CD4-positive, alpha-beta T cell (primary cell): ENCODE measurements around the gene TIMM44. TPM values are rescaled to one million over a fixed set of nuclear protein-coding genes. Genes with fewer than 3 reads are reported as not detected.

ENCODE experiments used
- ATAC-seq: fragments of 200-7000 bp; cut with Tn5 transposase; one replicate; pipeline ENCODE4 v1.10.0; 2022; ENCODE audit warnings: mild to moderate bottlenecking; ENCODE audit not compliant: poor library complexity
- CTCF ChIA-PET: fragments of 350-600 bp; sonication (Branson Sonifier 250); formaldehyde crosslinking; loops from one replicate; lab custom pipeline; 2021; ENCODE audit warnings: antibody characterized with exemption, inconsistent platforms; lab: Charles Lee
- POLR2A ChIA-PET: fragments of 350-600 bp; sonication (Branson Sonifier 250); formaldehyde crosslinking; loops from one replicate; lab custom pipeline; 2021; ENCODE audit warnings: antibody characterized with exemption, inconsistent platforms; lab: Charles Lee
- DNase-seq, 14 experiments: peaks; one replicate each; pipeline ENCODE4 v3.0.0-alpha.2; 2013 to 2020; ENCODE audit warnings: mixed read lengths in 2 of 14
- H3K27ac ChIP-seq, 2 donors: one replicate each; pipeline versions ENCODE4 v1.5.1 to v1.7.0; 2013; ENCODE audit warnings: low read length in 2 of 2, low read depth in 1 of 2, mild to moderate bottlenecking in 1 of 2
- H3K27me3 ChIP-seq, 2 experiments: 1 replicate in 1 of 2; 2 replicates in 1 of 2; pipeline versions ENCODE4 v1.6.1 to v1.7.0; 2013; ENCODE audit warnings: low read length in 2 of 2, control low read depth in 1 of 2, mild to moderate bottlenecking in 1 of 2, moderate library complexity in 1 of 2; ENCODE audit not compliant: insufficient read depth in 2 of 2, control insufficient read depth in 1 of 2
- H3K36me3 ChIP-seq: one replicate; pipeline ENCODE4 v1.6.1; 2013; ENCODE audit warnings: low read length, control low read depth; ENCODE audit not compliant: insufficient read depth
- H3K4me1 ChIP-seq: one replicate; pipeline ENCODE4 v1.6.1; 2013; ENCODE audit warnings: low read length, control low read depth; ENCODE audit not compliant: insufficient read depth
- H3K4me3 ChIP-seq: one replicate; pipeline ENCODE4 v1.5.1; 2013; ENCODE audit warnings: mild to moderate bottlenecking, low read length, moderate library complexity
- H3K9me3 ChIP-seq, 2 experiments: 1 replicate in 1 of 2; 2 replicates in 1 of 2; pipeline versions ENCODE4 v1.6.1 to v1.7.0; 2013; ENCODE audit warnings: low read length in 2 of 2, mild to moderate bottlenecking in 2 of 2, control low read depth in 1 of 2, moderate library complexity in 1 of 2; ENCODE audit not compliant: control insufficient read depth in 1 of 2, insufficient read depth in 1 of 2
- H3K27ac Mint-ChIP-seq: one replicate; pipeline ENCODE4 v1.8.0; 2020; ENCODE audit warnings: mixed read lengths
- H3K27me3 Mint-ChIP-seq: one replicate; pipeline ENCODE4 v1.8.0; 2021; ENCODE audit warnings: mixed read lengths
- H3K36me3 Mint-ChIP-seq: one replicate; pipeline ENCODE4 v1.8.0; 2021; ENCODE audit warnings: low read depth, mixed read lengths
- H3K4me1 Mint-ChIP-seq: one replicate; pipeline ENCODE4 v1.8.0; 2021; ENCODE audit warnings: low read depth, mixed read lengths
- H3K4me3 Mint-ChIP-seq: one replicate; pipeline ENCODE4 v1.8.0; 2020; ENCODE audit warnings: mild to moderate bottlenecking, mixed read lengths
- H3K9me3 Mint-ChIP-seq: one replicate; pipeline ENCODE4 v1.8.0; 2020; ENCODE audit warnings: mixed read lengths
- intact Hi-C, 2 experiments: fragments of 100-400 bp; cut with DNase I in 1 of 2; cut with micrococcal nuclease in 1 of 2; formaldehyde crosslinking; loops; one replicate each; pipeline versions ENCODE4 v1.15.1 to v1.9.0; 2023 to 2025; cut with DNase I, micrococcal nuclease
- total RNA-seq, 174 experiments: library from RNA in 2 of 174; stranded (reverse) in 2 of 174; gene quantifications; one replicate each; pipeline ENCODE4 v1.2.3 and lab custom pipeline; 2021 to 2026
- TF ChIP-seq, protein P1 (sequence below): fragments of 200-600 bp; IDR thresholded peaks from one replicate; pipeline ENCODE4 v1.8.0; 2022; ENCODE audit warnings: antibody characterized with exemption, mild to moderate bottlenecking

TIMM44 gene
- total RNA-seq, 2 experiments from 2014 or later: 83.9 to 85.0 TPM

DNA sequence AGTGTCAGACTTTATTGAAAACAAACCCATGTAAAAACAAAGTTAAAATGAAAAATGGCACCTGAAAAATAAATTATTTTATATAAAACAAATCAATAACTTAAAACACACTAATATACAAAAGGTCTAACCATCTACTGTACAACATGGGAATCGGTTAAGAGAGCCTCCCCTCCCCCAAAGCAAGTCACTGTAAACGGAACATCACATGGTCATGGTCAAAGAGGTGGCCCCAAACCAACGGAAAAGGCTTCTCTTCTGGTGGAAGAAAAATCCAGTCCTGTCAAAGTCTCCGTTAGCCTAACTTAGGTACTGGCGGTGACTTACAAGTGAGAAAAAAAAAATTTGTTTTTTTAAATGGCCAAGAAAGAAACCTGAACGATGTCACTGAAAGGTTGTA lies 15.7 kb upstream of the TIMM44 start:
- ATAC-seq (no peak), DNase-seq (no peak)
- no peaks in the 10 kb centered on the region for H3K4me1 Mint-ChIP-seq
- no peaks in the 10 kb centered on the region for H3K9me3 Mint-ChIP-seq
- H3K27me3 Mint-ChIP-seq: no peaks in the 10 kb centered on the region
- H3K27ac ChIP-seq: no peak overlapping the region
- H3K27ac Mint-ChIP-seq: no peak overlapping the region
- H3K9me3 ChIP-seq: no peaks in the 10 kb centered on the region
- POLR2A ChIA-PET: interaction anchor here (0.6 kb wide), 1 partner anchor 77 kb away, joined by 7 read pairs; no protein-coding TSS in a partner anchor
- H3K4me3 Mint-ChIP-seq: no peak overlapping the region
- H3K4me3 ChIP-seq: no peak overlapping the region
- H3K4me1 ChIP-seq: no peaks in the 10 kb centered on the region
- peaks cover 35% of the 10 kb centered on the region for H3K36me3 ChIP-seq
- intact Hi-C loops: no loop called here
- CTCF ChIA-PET: interaction anchor here (1.7 kb wide), 1 partner anchor 12 kb away, joined by 5 read pairs; no protein-coding TSS in a partner anchor
- H3K27me3 ChIP-seq: no peaks in the 10 kb centered on the region
- TF ChIP-seq, protein P1, sequence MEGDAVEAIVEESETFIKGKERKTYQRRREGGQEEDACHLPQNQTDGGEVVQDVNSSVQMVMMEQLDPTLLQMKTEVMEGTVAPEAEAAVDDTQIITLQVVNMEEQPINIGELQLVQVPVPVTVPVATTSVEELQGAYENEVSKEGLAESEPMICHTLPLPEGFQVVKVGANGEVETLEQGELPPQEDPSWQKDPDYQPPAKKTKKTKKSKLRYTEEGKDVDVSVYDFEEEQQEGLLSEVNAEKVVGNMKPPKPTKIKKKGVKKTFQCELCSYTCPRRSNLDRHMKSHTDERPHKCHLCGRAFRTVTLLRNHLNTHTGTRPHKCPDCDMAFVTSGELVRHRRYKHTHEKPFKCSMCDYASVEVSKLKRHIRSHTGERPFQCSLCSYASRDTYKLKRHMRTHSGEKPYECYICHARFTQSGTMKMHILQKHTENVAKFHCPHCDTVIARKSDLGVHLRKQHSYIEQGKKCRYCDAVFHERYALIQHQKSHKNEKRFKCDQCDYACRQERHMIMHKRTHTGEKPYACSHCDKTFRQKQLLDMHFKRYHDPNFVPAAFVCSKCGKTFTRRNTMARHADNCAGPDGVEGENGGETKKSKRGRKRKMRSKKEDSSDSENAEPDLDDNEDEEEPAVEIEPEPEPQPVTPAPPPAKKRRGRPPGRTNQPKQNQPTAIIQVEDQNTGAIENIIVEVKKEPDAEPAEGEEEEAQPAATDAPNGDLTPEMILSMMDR: no peak
- H3K36me3 Mint-ChIP-seq: peaks cover 27% of the 10 kb centered on the region

DNA sequence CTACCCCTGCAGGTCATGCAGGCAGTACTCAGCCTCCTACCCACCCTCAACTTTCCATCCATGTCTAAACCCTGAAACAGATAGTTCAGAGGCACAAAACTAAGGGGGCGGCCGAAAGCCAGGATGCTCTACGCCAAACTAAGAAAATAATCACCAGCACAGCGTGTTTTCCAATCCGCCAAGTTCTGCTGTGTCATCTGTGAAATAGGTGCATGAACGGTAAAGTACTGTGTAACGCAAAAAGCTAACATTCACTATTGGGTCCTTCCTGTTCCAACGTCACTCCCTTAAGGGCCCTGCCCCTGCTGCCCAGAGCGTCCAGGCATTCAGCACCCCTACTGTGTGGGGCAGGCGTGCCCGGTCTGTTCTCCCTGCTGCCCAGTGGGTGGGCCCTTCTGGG lies 12.2 kb upstream of the TIMM44 start:
- TF ChIP-seq, protein P1: no peak
- DNase-seq (no peak), ATAC-seq (no peak)
- intact Hi-C loops: no loop called here
- no peak overlapping the region for H3K4me3 Mint-ChIP-seq
- H3K4me3 ChIP-seq: no peak overlapping the region
- H3K27me3 ChIP-seq: no peaks in the 10 kb centered on the region
- no peaks in the 10 kb centered on the region for H3K4me1 Mint-ChIP-seq
- no peaks in the 10 kb centered on the region for H3K9me3 ChIP-seq
- no peaks in the 10 kb centered on the region for H3K27me3 Mint-ChIP-seq
- CTCF ChIA-PET: no interaction called here
- no peak overlapping the region for H3K27ac Mint-ChIP-seq
- peaks cover 10% of the 10 kb centered on the region for H3K36me3 ChIP-seq
- H3K9me3 Mint-ChIP-seq: no peaks in the 10 kb centered on the region
- H3K36me3 Mint-ChIP-seq: peaks cover 6% of the 10 kb centered on the region
- H3K27ac ChIP-seq: no peak overlapping the region
- POLR2A ChIA-PET: no interaction called here
- H3K4me1 ChIP-seq: no peaks in the 10 kb centered on the region

DNA sequence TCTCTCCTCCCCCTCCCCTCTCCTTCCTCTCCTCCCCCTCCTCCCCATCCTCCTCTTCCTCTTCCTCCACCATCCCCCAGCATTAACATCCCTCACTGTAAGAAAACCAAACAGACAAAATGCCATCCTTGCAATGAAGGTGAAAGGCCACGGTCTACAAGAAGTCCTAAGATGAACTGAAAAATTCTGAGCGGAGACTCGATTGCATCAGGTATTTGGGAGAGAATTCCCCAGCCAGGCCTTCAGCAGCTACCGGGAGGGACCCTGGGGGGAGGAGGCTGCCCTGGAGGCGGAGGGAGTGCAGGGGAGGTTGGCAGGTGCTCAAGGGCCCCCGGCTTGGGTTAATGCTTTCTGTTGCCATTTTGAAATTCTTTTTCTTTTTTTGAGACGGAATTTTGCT lies 10.1 kb upstream of the TIMM44 start:
- Mint-ChIP-seq H3K4me3 (no peak overlapping the region), H3K27ac (no peak overlapping the region), H3K9me3 (no peaks in the 10 kb centered on the region), H3K27me3 (no peaks in the 10 kb centered on the region), H3K4me1 (no peaks in the 10 kb centered on the region), H3K36me3 (no peaks in the 10 kb centered on the region)
- ChIA-PET CTCF (no interaction called here), POLR2A (no interaction called here)
- H3K27me3 ChIP-seq: no peaks in the 10 kb centered on the region
- no peaks in the 10 kb centered on the region for H3K36me3 ChIP-seq
- intact Hi-C loops: no loop called here
- no peaks in the 10 kb centered on the region for H3K4me1 ChIP-seq
- no peak overlapping the region for H3K27ac ChIP-seq
- DNase-seq (no peak), ATAC-seq (no peak)
- H3K4me3 ChIP-seq: no peak overlapping the region
- TF ChIP-seq, protein P1: no peak
- H3K9me3 ChIP-seq: no peaks in the 10 kb centered on the region
